Stimulated activated CD4-positive, alpha-beta T cell treated with anti-CD3 and anti-CD28 coated beads, Interleukin-1b, Interleukin-23, amount 100 ng/mL, for 24 hours (primary cell): ENCODE measurements around the gene TUBB8.
"Not testable (repeated sequence)": the region's sequence is repeated elsewhere in the genome, so short reads cannot be mapped to it uniquely, and the experiment has no call there.

Source experiments
- DNase-seq, 4 experiments: peaks; one replicate each; pipeline ENCODE4 v3.0.0-alpha.2; 2020; ENCODE audit warnings: low read depth in 4 of 4, low spot score in 1 of 4

TUBB8 gene

GRCh38 chr10:49926-50325 is 830 bp upstream of the TUBB8 start:
- not testable (repeated sequence) for DNase-seq

- not testable (repeated sequence) for DNase-seq
These were observed 1.2 kb downstream of the TUBB8 start for GRCh38 chr10:47864-48263.

- DNase-seq, result not testable (repeated sequence)
These were observed 35.8 kb downstream of the TUBB8 start for GRCh38 chr10:13315-13635.

- not testable (repeated sequence) for DNase-seq
These were observed 36.4 kb downstream of the TUBB8 start for GRCh38 chr10:12444-13314.

- DNase-seq, result not testable (repeated sequence)
These were observed 37.8 kb downstream of the TUBB8 start for GRCh38 chr10:11260-11659.

GRCh38 chr10:10261-10971 is 38.7 kb downstream of the TUBB8 start:
- not testable (repeated sequence) for DNase-seq
